H1 (cell line): ENCODE measurements around the gene NCAPD3. TPM values are rescaled to one million over a fixed set of nuclear protein-coding genes. Genes with fewer than 3 reads are reported as not detected.

Experiments used
- CTCF ChIA-PET: fragments of 300-600 bp; sonication (Branson Sonifier 250); formaldehyde crosslinking; loops from one replicate; lab custom pipeline; 2021; ENCODE audit not compliant: partially characterized antibody; lab: Charles Lee
- POLR2A ChIA-PET: fragments of 300-600 bp; sonication (Branson Sonifier 250); formaldehyde crosslinking; loops from one replicate; lab custom pipeline; 2021; ENCODE audit warnings: inconsistent platforms; ENCODE audit not compliant: partially characterized antibody; lab: Charles Lee
- DNase-seq, 2 experiments: peaks; one replicate each; pipeline versions ENCODE4 v3.0.0 to v3.0.0-alpha.2; 2010 to 2022; ENCODE audit warnings: low spot score in 2 of 2, low read depth in 1 of 2, mixed read lengths in 1 of 2
- FAIRE-seq: peaks from 2 replicates; lab custom pipeline; 2011; peaks lifted over from hg19 to GRCh38; lab: Jason Lieb, UNC
- H2AFZ ChIP-seq: 2 replicates; pipeline ENCODE4 v1.8.1; 2012; ENCODE audit warnings: low read length, inconsistent platforms
- H2AK5ac ChIP-seq: 2 replicates; pipeline ENCODE4 v1.6.1; 2013; ENCODE audit warnings: low read depth, low read length
- H2BK120ac ChIP-seq: replicated peaks from 2 replicates; pipeline ENCODE3; 2013; ENCODE audit warnings: low read depth, low read length, inconsistent platforms
- H2BK12ac ChIP-seq: 2 replicates; pipeline ENCODE4 v1.6.1; 2013; ENCODE audit warnings: low read depth, low read length
- H2BK15ac ChIP-seq: 2 replicates; pipeline ENCODE4 v1.6.1; 2013; ENCODE audit warnings: low read length
- H2BK20ac ChIP-seq: 2 replicates; pipeline ENCODE4 v1.6.1; 2013; ENCODE audit warnings: low read length
- H2BK5ac ChIP-seq: 2 replicates; pipeline ENCODE4 v1.6.1; 2013; ENCODE audit warnings: low read depth, low read length
- H3K14ac ChIP-seq: 2 replicates; pipeline ENCODE4 v1.6.1; 2013; ENCODE audit warnings: inconsistent platforms; ENCODE audit not compliant: insufficient read length
- H3K18ac ChIP-seq: 2 replicates; pipeline ENCODE4 v1.6.1; 2013; ENCODE audit warnings: low read length; ENCODE audit errors: extremely low read depth
- H3K23ac ChIP-seq: 2 replicates; pipeline ENCODE4 v1.6.1; 2013; ENCODE audit warnings: inconsistent platforms; ENCODE audit not compliant: insufficient read length
- H3K23me2 ChIP-seq: 2 replicates; pipeline ENCODE4 v1.6.1; 2013; ENCODE audit warnings: low read depth, low read length
- H3K27ac ChIP-seq: 2 replicates; pipeline ENCODE4 v1.6.1; 2011; ENCODE audit warnings: low read depth, low read length, inconsistent platforms
- H3K27me3 ChIP-seq, 4 experiments: replicated peaks in 1 of 4; 1 replicate in 1 of 4; 2 replicates in 3 of 4; pipeline versions ENCODE4 v1.6.1 to v1.8.1; 2011 to 2013; ENCODE audit warnings: low read length in 3 of 4, mild to moderate bottlenecking in 3 of 4, inconsistent platforms in 2 of 4, mixed read lengths in 2 of 4, moderate library complexity in 1 of 4; ENCODE audit not compliant: control insufficient read depth in 3 of 4, insufficient read depth in 3 of 4; ENCODE audit errors: extremely low read depth in 1 of 4
- H3K36me3 ChIP-seq, 4 experiments: 2 replicates each; pipeline versions ENCODE4 v1.6.1 to v1.8.1; 2011 to 2013; ENCODE audit warnings: mild to moderate bottlenecking in 4 of 4, low read length in 3 of 4, moderate library complexity in 2 of 4, control low read depth in 1 of 4, inconsistent platforms in 1 of 4; ENCODE audit not compliant: insufficient read depth in 4 of 4, control insufficient read depth in 2 of 4
- H3K4ac ChIP-seq: replicated peaks from 2 replicates; pipeline ENCODE3; 2013; ENCODE audit warnings: low read length, low read depth, mixed read lengths, inconsistent platforms; ENCODE audit not compliant: insufficient read length
- H3K4me1 ChIP-seq, 4 experiments: replicated peaks in 1 of 4; 1 replicate in 1 of 4; 2 replicates in 3 of 4; pipeline versions ENCODE4 v1.6.1 to v1.8.1; 2011 to 2013; ENCODE audit warnings: low read length in 3 of 4, inconsistent platforms in 2 of 4, mixed read lengths in 1 of 4; ENCODE audit not compliant: insufficient read depth in 4 of 4, control insufficient read depth in 3 of 4
- H3K4me2 ChIP-seq, 2 experiments: 2 replicates each; pipeline versions ENCODE4 v1.6.1 to v1.8.1; 2011 to 2013; ENCODE audit warnings: low read depth in 2 of 2, low read length in 2 of 2, control low read depth in 1 of 2, inconsistent platforms in 1 of 2, mild to moderate bottlenecking in 1 of 2; ENCODE audit not compliant: insufficient read depth in 1 of 2
- H3K4me3 ChIP-seq, 4 experiments: fragments of 200-600, 300-600 bp in 1 of 4; sonication (generic), shearing (Covaris generic), sonication (Bioruptor Twin) in 1 of 4; 2 replicates each; pipeline versions ENCODE4 v1.5.1 to v1.8.1; 2011 to 2016; ENCODE audit warnings: low read length in 4 of 4, low read depth in 3 of 4, control low read depth in 2 of 4, inconsistent platforms in 2 of 4, mild to moderate bottlenecking in 2 of 4, mixed read lengths in 1 of 4, moderate library complexity in 1 of 4; ENCODE audit not compliant: insufficient read depth in 2 of 4; ENCODE audit errors: extremely low read depth in 1 of 4
- H3K56ac ChIP-seq: replicated peaks from 2 replicates; pipeline ENCODE3; 2013; ENCODE audit warnings: low read depth, mild to moderate bottlenecking, mixed read lengths, low read length, inconsistent platforms; ENCODE audit not compliant: insufficient read length
- H3K79me1 ChIP-seq: 2 replicates; pipeline ENCODE4 v1.6.1; 2013; ENCODE audit warnings: low read depth, low read length, control low read depth
- H3K79me2 ChIP-seq, 2 experiments: 2 replicates each; pipeline versions ENCODE4 v1.6.1 to v1.8.1; 2012 to 2013; ENCODE audit warnings: low read length in 2 of 2, mild to moderate bottlenecking in 2 of 2, inconsistent platforms in 1 of 2; ENCODE audit not compliant: insufficient read depth in 2 of 2, control insufficient read depth in 1 of 2
- H3K9ac ChIP-seq, 4 experiments: replicated peaks in 1 of 4; 1 replicate in 1 of 4; 2 replicates in 3 of 4; pipeline versions ENCODE4 v1.6.1 to v1.8.1; 2011 to 2013; ENCODE audit warnings: low read depth in 3 of 4, low read length in 3 of 4, control low read depth in 2 of 4, mild to moderate bottlenecking in 2 of 4, moderate library complexity in 2 of 4, inconsistent platforms in 1 of 4; ENCODE audit errors: extremely low read depth in 1 of 4
- H3K9me3 ChIP-seq, 2 experiments: 2 replicates each; pipeline versions ENCODE4 v1.6.1 to v1.8.1; 2012 to 2013; ENCODE audit warnings: mild to moderate bottlenecking in 2 of 2, moderate library complexity in 2 of 2, control low read depth in 1 of 2, inconsistent platforms in 1 of 2, low read depth in 1 of 2, low read length in 1 of 2, mixed read lengths in 1 of 2; ENCODE audit not compliant: insufficient read depth in 2 of 2
- H4K20me1 ChIP-seq, 2 experiments: replicated peaks in 1 of 2; 2 replicates each; pipeline versions ENCODE3 to v1.8.1; 2011 to 2013; ENCODE audit warnings: inconsistent platforms in 2 of 2, low read length in 2 of 2, mild to moderate bottlenecking in 1 of 2; ENCODE audit not compliant: insufficient read depth in 2 of 2, control insufficient read depth in 1 of 2
- H4K5ac ChIP-seq: 2 replicates; pipeline ENCODE4 v1.6.1; 2013; ENCODE audit warnings: low read length, low read depth, mixed read lengths, inconsistent platforms; ENCODE audit not compliant: insufficient read length
- H4K8ac ChIP-seq: 2 replicates; pipeline ENCODE4 v1.8.0; 2013; ENCODE audit warnings: mild to moderate bottlenecking, moderate library complexity, low read length, inconsistent platforms; ENCODE audit not compliant: insufficient read depth; ENCODE audit errors: extremely low read depth
- H4K91ac ChIP-seq: replicated peaks from 2 replicates; pipeline ENCODE3; 2013; ENCODE audit warnings: low read length, mixed read lengths, inconsistent platforms; ENCODE audit not compliant: insufficient read length
- BCL11A ChIP-seq, 2 experiments: IDR thresholded peaks; one replicate each; pipeline ENCODE4 v1.6.1; 2011; ENCODE audit warnings: low read depth in 2 of 2, low read length in 2 of 2, mild to moderate bottlenecking in 2 of 2
- CBX5 ChIP-seq: fragments of 300-800, 300-1000 bp; sonication (generic); IDR thresholded peaks from 2 replicates; pipeline ENCODE4 v1.7.1; 2016; ENCODE audit warnings: antibody characterized with exemption, low read length, low read depth
- CREB1 ChIP-seq: IDR thresholded peaks from 2 replicates; pipeline ENCODE4 v1.6.1; 2012; ENCODE audit warnings: inconsistent platforms
- FOSL1 ChIP-seq: IDR thresholded peaks from 2 replicates; pipeline ENCODE4 v1.6.1; 2011; ENCODE audit warnings: mild to moderate bottlenecking, low read depth, low read length, moderate library complexity; ENCODE audit not compliant: insufficient read depth
- HDAC2 ChIP-seq, 2 experiments: fragments of 300-600 bp in 1 of 2; sonication (generic) in 1 of 2; IDR thresholded peaks; 2 replicates each; pipeline ENCODE4 v1.6.1; 2011 to 2012; ENCODE audit warnings: low read depth in 2 of 2, low read length in 2 of 2, mild to moderate bottlenecking in 2 of 2, moderate library complexity in 2 of 2, borderline replicate concordance in 1 of 2, inconsistent platforms in 1 of 2
- HDAC6 ChIP-seq: IDR thresholded peaks from one replicate; pipeline ENCODE4 v1.7.1; 2012; ENCODE audit warnings: low read depth, mild to moderate bottlenecking, inconsistent platforms, low read length, moderate library complexity
- KDM4A ChIP-seq: IDR thresholded peaks from one replicate; pipeline ENCODE4 v1.7.1; 2012; ENCODE audit warnings: low read depth, mild to moderate bottlenecking, moderate library complexity, low read length, inconsistent platforms; ENCODE audit not compliant: severe bottlenecking
- MAFK ChIP-seq: IDR thresholded peaks from 2 replicates; pipeline ENCODE4 v1.6.1; 2012; ENCODE audit warnings: low read depth, mild to moderate bottlenecking, improper control_type of control experiment, low read length
- NANOG ChIP-seq: IDR thresholded peaks from 2 replicates; pipeline ENCODE4 v1.6.1; 2011; ENCODE audit warnings: low read length, low read depth, mild to moderate bottlenecking, inconsistent platforms; ENCODE audit not compliant: insufficient read depth, poor library complexity, severe bottlenecking
- POU5F1 ChIP-seq: IDR thresholded peaks from 2 replicates; pipeline ENCODE4 v1.6.1; 2011; ENCODE audit warnings: low read depth, mild to moderate bottlenecking, low read length, moderate library complexity
- ZNF274 ChIP-seq: IDR thresholded peaks from 2 replicates; pipeline ENCODE4 v1.7.0; 2012; ENCODE audit warnings: low read length, borderline replicate concordance; ENCODE audit errors: extremely low read depth
- WGBS, 2 experiments: shearing (Covaris generic) in 1 of 2; methylation state at CpG; one replicate each; pipeline versions ENCODE4 v1.1.6 to v1.1.7; 2013 to 2015; ENCODE audit warnings: low lambda C conversion rate in 2 of 2, mixed read lengths in 2 of 2, inconsistent platforms in 1 of 2, low coverage in 1 of 2, missing lambda C conversion rate in 1 of 2; ENCODE audit not compliant: insufficient replicate concordance in 2 of 2, insufficient coverage in 1 of 2, insufficient read length in 1 of 2; ENCODE audit errors: extremely low coverage in 1 of 2, missing lambda C conversion rate in 1 of 2; 5-methylcytosine and 5-hydroxymethylcytosine counted together
- polyA plus RNA-seq, 7 experiments: library from polyadenylated mRNA; depleted of rRNA in 3 of 7; stranded (reverse) in 5 of 7; unstranded in 2 of 7; fragments of >200 nt in 5 of 7; fragments of 200-250 nt in 2 of 7; gene quantifications; 1 replicate in 5 of 7; 2 replicates in 1 of 7; 4 replicates in 1 of 7; pipeline versions ENCODE4 v1.2.1 to v1.2.3, GENCODE V29; 2011 to 2013; ENCODE audit warnings: missing spikeins in 2 of 7, mixed read lengths in 2 of 7
- total RNA-seq: library from RNA; stranded (reverse); fragmentation: NEBNext Ultra II Directional; extraction: Animal tissue kit (Norgen Biotek cat#: 25700); gene quantifications from 2 replicates; pipeline ENCODE4 v1.2.1, GENCODE V29; 2021
- TF ChIP-seq, protein P1 (sequence below): IDR thresholded peaks from 2 replicates; pipeline ENCODE4 v1.6.1; 2012; ENCODE audit warnings: inconsistent platforms
- TF ChIP-seq, protein P2 (sequence below): IDR thresholded peaks from 2 replicates; pipeline ENCODE4 v1.6.1; 2011; ENCODE audit warnings: low read depth, mild to moderate bottlenecking, low read length; ENCODE audit not compliant: insufficient read depth

The NCAPD3 gene
- total and polyA plus RNA-seq, 2 of the 8 experiments (the other 6 are each of a cell fraction or from before 2014, with no cell fraction given), result 26.5 to 55.2 TPM

DNA sequence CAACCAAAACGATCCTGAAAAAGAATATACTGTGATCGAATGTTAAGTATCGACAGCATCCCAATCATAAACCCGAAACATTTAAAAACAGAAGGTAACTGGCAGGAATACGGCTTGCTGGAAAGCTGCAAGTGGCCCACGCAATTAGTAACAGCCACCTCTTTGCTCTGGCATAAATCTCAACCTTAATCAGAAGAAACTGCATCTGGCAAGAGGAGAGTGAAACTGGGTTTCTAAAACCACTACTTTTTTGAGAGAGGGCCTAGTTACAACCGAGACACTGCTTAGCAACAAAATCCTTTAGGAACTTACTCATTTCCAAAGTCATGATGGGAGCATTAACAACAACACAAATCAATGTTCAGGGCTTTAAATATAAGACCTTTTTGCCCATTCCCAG is 7.9 kb downstream of the NCAPD3 start:
- Histone ChIP-seq H4K91ac (no peak overlapping the region), H3K4ac (no peak overlapping the region), H3K79me2 (peaks cover 0 to 43% of the 10 kb centered on the region in 2 experiments; a peak in 2 of 4 replicates), H3K9me3 (no peaks in the 10 kb centered on the region), H3K56ac (no peak overlapping the region), H3K9ac (no peak overlapping the region), H4K5ac (no peak overlapping the region), H2BK20ac (no peak overlapping the region), H2BK5ac (no peak overlapping the region), H3K79me1 (peaks cover 5% of the 10 kb centered on the region; the same call in 1 of the 2 replicates), H3K14ac (no peak overlapping the region), H2BK12ac (no peak overlapping the region), H3K4me2 (no peak overlapping the region), H3K36me3 (peaks cover 7 to 36% (median 16%) of the 10 kb centered on the region in 4 experiments), H3K23me2 (no peaks in the 10 kb centered on the region; the same call in 1 of the 2 replicates), H3K27ac (no peak overlapping the region), H2BK15ac (no peak overlapping the region), H3K18ac (no peak overlapping the region), H4K20me1 (peaks cover 0 to 2% of the 10 kb centered on the region in 2 experiments), H2AFZ (no peak overlapping the region), H2BK120ac (no peak overlapping the region), H4K8ac (no peak overlapping the region), H3K4me1 (no peaks in the 10 kb centered on the region), H3K23ac (no peak overlapping the region), H2AK5ac (no peak overlapping the region), H3K27me3 (no peaks in the 10 kb centered on the region), H3K4me3 (no peak overlapping the region)
- ChIA-PET CTCF (no interaction called here), POLR2A (interaction anchor here (1.0 kb wide), 1 partner anchor 22 kb away, joined by 3 read pairs; no protein-coding TSS in a partner anchor)
- FAIRE-seq (no peak), DNase-seq (no peak)
- 92% methylated on average over 7 of the region's 7 CpGs; no CpG with 5 or more reads in 1 of the 2 experiments for WGBS, 2 experiments
- no peak for TF ChIP-seq KDM4A
- TF ChIP-seq NANOG, result no peak
- TF ChIP-seq, protein P1, sequence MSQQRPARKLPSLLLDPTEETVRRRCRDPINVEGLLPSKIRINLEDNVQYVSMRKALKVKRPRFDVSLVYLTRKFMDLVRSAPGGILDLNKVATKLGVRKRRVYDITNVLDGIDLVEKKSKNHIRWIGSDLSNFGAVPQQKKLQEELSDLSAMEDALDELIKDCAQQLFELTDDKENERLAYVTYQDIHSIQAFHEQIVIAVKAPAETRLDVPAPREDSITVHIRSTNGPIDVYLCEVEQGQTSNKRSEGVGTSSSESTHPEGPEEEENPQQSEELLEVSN, result no peak
- no peak for TF ChIP-seq HDAC2 (IDR thresholded peaks at IDR 0.05; ENCODE audit: borderline replicate concordance in 1 of 2, low read depth in 2 of 2, low read length in 2 of 2)
- no peak for TF ChIP-seq HDAC6
- no peak for TF ChIP-seq CREB1
- no peak for TF ChIP-seq ZNF274
- TF ChIP-seq CBX5, result no peak
- TF ChIP-seq MAFK, result no peak
- TF ChIP-seq, protein P2, sequence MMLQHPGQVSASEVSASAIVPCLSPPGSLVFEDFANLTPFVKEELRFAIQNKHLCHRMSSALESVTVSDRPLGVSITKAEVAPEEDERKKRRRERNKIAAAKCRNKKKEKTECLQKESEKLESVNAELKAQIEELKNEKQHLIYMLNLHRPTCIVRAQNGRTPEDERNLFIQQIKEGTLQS, result no peak
- TF ChIP-seq POU5F1, result no peak
- no peak for TF ChIP-seq FOSL1
- TF ChIP-seq BCL11A (IDR thresholded peaks at IDR 0.05; ENCODE audit: low read depth in 2 of 2, low read length in 2 of 2), result no peak
